ENCODE results near the gene ZNHIT3.
"Not testable (repeated sequence)": the region's sequence is repeated elsewhere in the genome, so short reads cannot be mapped to it uniquely, and the experiment has no call there.

ZNHIT3 gene

GRCh38 chr17:36482611-36483504 lies 3.6 kb upstream of the ZNHIT3 start:
- Histone ChIP-seq H2AFZ (ENCODE audit: low read length) (no peak overlapping the region), H3K27me3 (ENCODE audit: insufficient read depth, low read length, poor library complexity, severe bottlenecking) (no peaks in the 10 kb centered on the region), H3K79me2 (ENCODE audit: insufficient read depth, low read length) (peaks cover 13% of the 10 kb centered on the region), H3K9ac (ENCODE audit: low read depth, low read length, poor library complexity, severe bottlenecking) (no peak overlapping the region), H3F3A (ENCODE audit: low read depth) (no peaks in the 10 kb centered on the region), H3K4me2 (ENCODE audit: low read depth, low read length, poor library complexity, severe bottlenecking) (no peak overlapping the region), H3K9me3 (ENCODE audit: insufficient read depth, low read depth, low read length) (no peaks in the 10 kb centered on the region), H3K4me1 (ENCODE audit: insufficient read depth, low read length, poor library complexity, severe bottlenecking) (peaks cover 11% of the 10 kb centered on the region), H4K20me1 (ENCODE audit: insufficient read depth, low read length, poor library complexity, severe bottlenecking) (peaks cover 8% of the 10 kb centered on the region), H3K36me3 (ENCODE audit: insufficient read depth, low read length) (no peaks in the 10 kb centered on the region), H3K9me2 (replicated peaks; ENCODE audit: low read depth, low read length) (no peaks in the 10 kb centered on the region), H3K4me3 (ENCODE audit: low read length, poor library complexity, severe bottlenecking) (no peak overlapping the region)
- TF ChIP-seq CTCF (conservative IDR thresholded peaks at IDR 0.05; ENCODE audit: low read length) (no peak; the same call in 1 of the 2 replicates), EZH2phosphoT487 (IDR thresholded peaks at IDR 0.05; ENCODE audit: borderline replicate concordance) (no peak)

- not testable (repeated sequence) for H3K36me3 ChIP-seq (ENCODE audit: insufficient read depth, low read length); H3K9me2 ChIP-seq (replicated peaks; ENCODE audit: low read depth, low read length); H3K9ac ChIP-seq (ENCODE audit: low read depth, low read length, poor library complexity, severe bottlenecking); H3F3A ChIP-seq (ENCODE audit: low read depth); H3K4me2 ChIP-seq (ENCODE audit: low read depth, low read length, poor library complexity, severe bottlenecking); H3K4me3 ChIP-seq (ENCODE audit: low read length, poor library complexity, severe bottlenecking); H3K9me3 ChIP-seq (ENCODE audit: insufficient read depth, low read depth, low read length); H3K27me3 ChIP-seq (ENCODE audit: insufficient read depth, low read length, poor library complexity, severe bottlenecking); H2AFZ ChIP-seq (ENCODE audit: low read length)
- peaks cover 18% of the 10 kb centered on the region for H4K20me1 ChIP-seq (ENCODE audit: insufficient read depth, low read length, poor library complexity, severe bottlenecking)
- peaks cover 25% of the 10 kb centered on the region for H3K79me2 ChIP-seq (ENCODE audit: insufficient read depth, low read length)
- H3K4me1 ChIP-seq (ENCODE audit: insufficient read depth, low read length, poor library complexity, severe bottlenecking): peaks cover 17% of the 10 kb centered on the region
These were observed 2.5 kb upstream of the ZNHIT3 start for GRCh38 chr17:36484021-36484420.

DNA sequence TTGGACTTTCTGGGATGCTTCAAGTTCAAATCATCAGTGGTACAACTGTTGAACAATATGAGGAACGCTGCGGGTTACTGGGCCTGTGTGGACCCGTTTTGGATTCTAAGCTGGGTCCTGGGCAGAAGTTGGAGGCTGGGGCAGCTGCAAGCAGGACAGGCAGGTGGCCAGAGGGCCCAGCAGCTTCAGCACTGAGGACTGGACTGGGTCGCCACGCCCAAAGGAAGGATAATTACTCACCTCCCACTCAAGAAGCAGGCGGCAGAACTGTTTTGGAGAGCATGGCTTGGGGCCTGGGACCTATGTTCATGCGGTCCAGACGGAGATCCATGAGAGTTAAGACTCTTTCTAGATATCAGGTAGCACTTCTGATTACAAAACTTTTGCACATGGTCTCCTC lies 1.5 kb upstream of the ZNHIT3 start:
- TF ChIP-seq EZH2phosphoT487 (IDR thresholded peaks at IDR 0.05; ENCODE audit: borderline replicate concordance): no peak
- TF ChIP-seq CTCF (conservative IDR thresholded peaks at IDR 0.05; ENCODE audit: low read length): no peak
- no peak overlapping the region for H2AFZ ChIP-seq (ENCODE audit: low read length)
- H3K9ac ChIP-seq (ENCODE audit: low read depth, low read length, poor library complexity, severe bottlenecking): no peak overlapping the region
- H3K4me3 ChIP-seq (ENCODE audit: low read length, poor library complexity, severe bottlenecking): no peak overlapping the region
- H3K36me3 ChIP-seq (ENCODE audit: insufficient read depth, low read length): no peaks in the 10 kb centered on the region
- H3K27me3 ChIP-seq (ENCODE audit: insufficient read depth, low read length, poor library complexity, severe bottlenecking): no peaks in the 10 kb centered on the region
- H3K4me1 ChIP-seq (ENCODE audit: insufficient read depth, low read length, poor library complexity, severe bottlenecking): peaks cover 22% of the 10 kb centered on the region
- H4K20me1 ChIP-seq (ENCODE audit: insufficient read depth, low read length, poor library complexity, severe bottlenecking): peaks cover 22% of the 10 kb centered on the region
- H3K9me2 ChIP-seq (replicated peaks; ENCODE audit: low read depth, low read length): no peaks in the 10 kb centered on the region
- H3K79me2 ChIP-seq (ENCODE audit: insufficient read depth, low read length): peaks cover 35% of the 10 kb centered on the region
- no peak overlapping the region for H3K4me2 ChIP-seq (ENCODE audit: low read depth, low read length, poor library complexity, severe bottlenecking)
- no peaks in the 10 kb centered on the region for H3K9me3 ChIP-seq (ENCODE audit: insufficient read depth, low read depth, low read length)
- no peaks in the 10 kb centered on the region for H3F3A ChIP-seq (ENCODE audit: low read depth)
